Lower lobe of right lung (tissue), 2 donors: ENCODE results near the gene ANKRD16. TPM values are rescaled to one million over a fixed set of nuclear protein-coding genes. Genes with fewer than 3 reads are reported as not detected.

Experiments
- ATAC-seq, 2 donors: fragments of 200-7000 bp; cut with Tn5 transposase; one replicate each; pipeline ENCODE4 v1.9.1; 2020 to 2022; ENCODE audit warnings: mild to moderate bottlenecking in 2 of 2, moderate library complexity in 2 of 2
- DNase-seq: peaks from one replicate; pipeline ENCODE4 v3.0.0-alpha.2; 2020
- H3K27ac ChIP-seq: fragments of 200-600 bp; one replicate; pipeline ENCODE4 v1.8.0; 2022
- H3K27me3 ChIP-seq: fragments of 200-600 bp; one replicate; pipeline ENCODE4 v1.8.0; 2022; ENCODE audit warnings: low read depth
- H3K36me3 ChIP-seq: fragments of 200-600 bp; one replicate; pipeline ENCODE4 v1.8.0; 2022; ENCODE audit warnings: mild to moderate bottlenecking
- H3K4me1 ChIP-seq: fragments of 200-600 bp; one replicate; pipeline ENCODE4 v1.8.0; 2022
- H3K4me3 ChIP-seq: fragments of 200-600 bp; one replicate; pipeline ENCODE4 v1.8.0; 2022; ENCODE audit warnings: mild to moderate bottlenecking
- H3K9me3 ChIP-seq: fragments of 200-600 bp; one replicate; pipeline ENCODE4 v1.8.0; 2022
- CTCF ChIP-seq: fragments of 200-600 bp; IDR thresholded peaks from one replicate; pipeline ENCODE4 v1.8.0; 2022; ENCODE audit warnings: antibody characterized with exemption, mild to moderate bottlenecking
- intact Hi-C: fragments of 100-400 bp; cut with DNase I; formaldehyde crosslinking; loops from one replicate; pipeline ENCODE4 v1.11.0; 2022
- total RNA-seq: library from RNA; stranded (reverse); fragmentation: NEBNext Ultra II Directional; extraction: Animal tissue kit (Norgen Biotek cat#: 25700); gene quantifications from one replicate; pipeline ENCODE4 v1.2.1, GENCODE V29; 2021
- donor health status: DM: no; HTN: yes; CAD: no; lungs with severe emphysema.

Gene ANKRD16
- total RNA-seq, 1 donor from 2014 or later = 5.6 TPM

GRCh38 chr10:5902511-5903274 lies 13.0 kb upstream of the ANKRD16 start:
- H3K27ac ChIP-seq = no peak overlapping the region
- H3K4me1 ChIP-seq = peaks cover 8% of the 10 kb centered on the region
- DNase-seq (no peak), ATAC-seq (no peak)
- no peak for TF ChIP-seq CTCF
- H3K27me3 ChIP-seq = no peaks in the 10 kb centered on the region
- no peaks in the 10 kb centered on the region for H3K9me3 ChIP-seq
- peaks cover 16% of the 10 kb centered on the region for H3K36me3 ChIP-seq
- intact Hi-C loops = no loop called here
- H3K4me3 ChIP-seq = no peak overlapping the region

- no peaks in the 10 kb centered on the region for H3K4me1 ChIP-seq
- TF ChIP-seq CTCF = no peak
- no peaks in the 10 kb centered on the region for H3K27me3 ChIP-seq
- DNase-seq = no peak
- H3K4me3 ChIP-seq = no peak overlapping the region
- H3K9me3 ChIP-seq = no peaks in the 10 kb centered on the region
- H3K27ac ChIP-seq = no peak overlapping the region
- no peak for ATAC-seq
- intact Hi-C loops = no loop called here
- peaks cover 14% of the 10 kb centered on the region for H3K36me3 ChIP-seq
Observed at GRCh38 chr10:5900247-5900646, 10.6 kb upstream of the ANKRD16 start.

- DNase-seq = no peak
- peaks cover 10% of the 10 kb centered on the region for H3K4me1 ChIP-seq
- H3K36me3 ChIP-seq = peaks cover 29% of the 10 kb centered on the region
- no peak for TF ChIP-seq CTCF
- intact Hi-C loops = no loop called here
- no peaks in the 10 kb centered on the region for H3K9me3 ChIP-seq
- no peak for ATAC-seq
- no peak overlapping the region for H3K4me3 ChIP-seq
- no peak overlapping the region for H3K27ac ChIP-seq
- no peaks in the 10 kb centered on the region for H3K27me3 ChIP-seq
Observed at GRCh38 chr10:5898163-5898562, 8.5 kb upstream of the ANKRD16 start.

GRCh38 chr10:5897504-5897903 lies 7.8 kb upstream of the ANKRD16 start:
- Histone ChIP-seq H3K27me3 (no peaks in the 10 kb centered on the region), H3K4me1 (peaks cover 17% of the 10 kb centered on the region), H3K4me3 (no peak overlapping the region), H3K27ac (no peak overlapping the region), H3K36me3 (peaks cover 25% of the 10 kb centered on the region), H3K9me3 (no peaks in the 10 kb centered on the region)
- intact Hi-C loops = no loop called here
- ATAC-seq (no peak), DNase-seq (no peak)
- no peak for TF ChIP-seq CTCF

GRCh38 chr10:5897053-5897340 lies 7.3 kb upstream of the ANKRD16 start:
- Histone ChIP-seq H3K27ac (no peak overlapping the region), H3K27me3 (no peaks in the 10 kb centered on the region), H3K4me3 (no peak overlapping the region), H3K36me3 (peaks cover 25% of the 10 kb centered on the region), H3K9me3 (no peaks in the 10 kb centered on the region), H3K4me1 (peaks cover 22% of the 10 kb centered on the region)
- intact Hi-C loops = no loop called here
- TF ChIP-seq CTCF = no peak
- DNase-seq = no peak
- ATAC-seq = no peak
